EH (cell line): Measurements from ENCODE around the gene SGF29.
"Not testable (repeated sequence)": the region's sequence is repeated elsewhere in the genome, so short reads cannot be mapped to it uniquely, and the experiment has no call there.

Source experiments
- DNase-seq: peaks from one replicate; pipeline ENCODE4 v3.0.0-alpha.2; 2015; ENCODE audit warnings: low read depth

Gene SGF29

DNA sequence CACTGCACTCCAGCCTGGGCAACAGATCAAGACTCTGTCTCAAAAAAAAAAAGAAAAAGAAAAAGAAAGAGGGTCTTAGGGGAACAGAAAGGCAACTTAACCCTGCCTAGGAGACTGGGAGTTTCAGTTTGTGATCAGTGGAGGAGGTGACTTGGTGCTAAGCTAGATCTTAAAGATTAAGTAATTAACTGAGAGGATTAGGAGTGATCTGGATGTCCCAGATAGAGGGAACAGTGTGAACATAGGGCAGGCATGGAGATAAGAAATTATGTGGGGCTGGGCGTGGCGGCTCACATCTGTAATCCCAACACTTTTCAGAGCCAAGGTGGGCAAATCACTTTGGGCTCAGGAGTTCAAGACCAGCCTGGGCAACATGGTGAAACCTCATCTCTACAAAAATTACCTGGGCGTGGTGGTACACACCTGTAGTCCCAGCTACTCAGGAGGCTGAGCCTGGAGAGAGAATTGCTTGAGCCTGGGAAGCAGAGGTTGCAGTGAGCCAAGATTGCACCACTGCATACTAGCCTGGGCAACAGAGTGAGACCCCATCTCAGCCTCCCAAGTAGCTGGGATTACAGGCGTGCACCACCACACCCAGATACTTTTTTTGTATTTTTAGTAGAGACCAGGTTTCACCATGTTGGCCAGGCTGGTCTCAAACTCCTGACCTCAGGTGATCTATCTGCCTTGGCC lies 12.7 kb downstream of the SGF29 start:
- not testable (repeated sequence) for DNase-seq

DNA sequence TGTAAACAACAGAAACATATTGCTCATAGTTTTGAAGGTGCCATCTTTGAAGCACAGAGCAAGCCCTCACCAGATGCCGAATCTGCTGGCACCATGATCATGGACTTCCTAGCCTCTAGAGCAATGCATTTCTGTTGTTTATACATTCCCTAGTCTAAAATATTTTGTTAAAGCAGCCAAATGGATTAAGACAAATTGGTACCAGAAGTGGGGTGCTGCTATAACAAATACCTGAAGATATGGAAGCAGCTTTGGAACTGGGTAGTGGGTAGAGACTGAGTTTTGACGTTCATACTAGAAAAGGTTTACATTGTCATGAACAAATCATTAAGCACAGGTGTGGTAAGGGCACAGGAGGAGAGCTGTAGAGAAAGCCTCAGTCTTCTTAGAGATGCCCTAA lies 13.6 kb downstream of the SGF29 start:
- no peak for DNase-seq

DNA sequence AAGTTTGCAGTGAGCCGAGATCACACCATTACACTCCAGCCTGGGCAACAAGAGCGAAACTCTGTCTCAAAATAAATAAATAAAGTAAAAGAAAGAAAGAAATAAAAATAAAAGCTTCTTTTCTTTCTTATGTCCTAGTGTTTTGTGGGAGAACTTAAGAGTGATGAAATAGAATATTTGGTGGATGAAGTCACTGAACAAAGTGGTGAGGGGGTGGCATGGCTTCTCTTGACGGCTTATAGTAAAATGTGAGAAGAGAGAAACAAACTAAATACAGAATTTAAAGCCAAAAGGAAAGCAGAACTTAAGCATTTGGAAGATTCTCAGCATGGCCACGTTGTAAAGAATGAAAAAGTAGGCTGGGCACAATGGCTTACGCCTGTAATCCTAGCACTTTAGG lies 15.3 kb downstream of the SGF29 start:
- DNase-seq, result peak; percentile 62

DNA sequence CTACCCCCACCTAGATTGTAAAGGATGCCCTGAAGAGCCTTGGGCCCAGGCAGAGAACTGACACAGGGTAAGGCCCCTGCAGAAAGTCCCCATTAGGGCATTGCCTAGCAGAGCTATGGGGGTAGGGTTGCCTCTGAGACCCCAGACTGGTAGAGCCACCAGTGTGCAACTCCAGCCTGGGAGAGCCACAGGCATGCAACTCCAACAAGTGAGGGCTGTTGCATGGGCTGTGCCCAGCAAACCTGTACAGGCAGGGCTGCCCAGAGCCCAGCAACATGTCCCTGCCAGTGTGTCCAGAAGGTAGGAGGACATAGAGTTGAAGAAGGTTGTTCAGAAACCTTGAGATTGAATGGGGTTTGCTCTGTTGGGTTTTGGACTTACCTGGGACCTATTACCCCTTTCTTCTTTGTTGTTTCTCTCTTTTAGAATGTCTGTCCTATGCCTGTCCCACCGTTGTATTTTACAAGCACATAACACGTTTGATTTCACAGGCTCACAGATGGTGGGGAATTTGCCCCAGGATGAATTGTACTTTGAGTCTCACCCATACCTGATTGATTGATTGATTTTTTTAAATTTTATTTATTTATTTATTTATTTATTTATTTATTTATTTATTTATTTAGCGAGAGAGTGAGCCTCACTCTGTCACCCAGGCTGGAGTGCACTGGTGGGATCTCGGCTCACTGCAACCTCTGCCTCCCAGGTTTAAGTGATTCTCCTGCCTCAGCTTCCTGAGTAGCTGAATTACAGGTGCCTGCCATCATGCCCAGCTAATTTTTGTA lies 16.4 kb downstream of the SGF29 start:
- no peak for DNase-seq

DNA sequence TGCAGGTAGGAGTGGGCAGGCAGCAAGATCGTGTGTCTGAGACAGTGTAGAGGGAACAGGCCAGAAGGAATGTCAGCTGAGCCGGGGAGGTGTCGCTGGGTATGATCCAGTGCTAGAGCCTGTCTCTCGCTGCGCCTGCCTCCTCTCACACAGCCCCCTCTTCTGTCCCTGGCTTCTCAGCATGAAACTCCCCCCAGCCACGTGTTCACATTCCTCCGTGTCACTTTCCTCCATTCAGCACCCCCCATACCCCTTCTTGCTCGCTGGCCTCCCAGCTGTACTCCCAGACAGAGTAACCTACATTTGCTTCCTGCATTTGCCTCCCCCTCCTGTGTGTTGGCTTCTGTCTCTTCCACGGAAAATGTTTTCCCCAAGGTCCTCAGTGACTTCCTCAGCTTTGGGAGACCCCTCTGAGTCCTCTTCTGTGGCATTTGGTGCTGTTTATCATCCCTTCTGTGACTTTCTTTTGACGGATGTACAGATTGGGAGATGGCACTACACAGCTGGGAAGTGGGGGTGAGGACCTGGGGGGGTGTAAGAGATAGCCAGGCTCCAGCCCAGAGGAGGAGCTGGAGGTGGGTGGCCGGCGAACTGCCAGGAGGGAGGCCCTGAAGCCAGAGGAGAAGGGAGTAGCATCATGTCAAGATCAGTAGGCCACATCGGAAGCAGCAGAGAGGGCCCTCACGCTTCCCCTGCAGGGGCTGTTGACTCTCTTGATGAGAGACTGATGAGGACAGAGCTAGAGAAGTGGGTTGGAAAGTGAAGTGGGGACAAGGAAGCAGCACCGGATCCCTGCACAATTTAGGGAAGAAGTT lies 19.2 kb downstream of the SGF29 start:
- peak; percentile 13 for DNase-seq

DNA sequence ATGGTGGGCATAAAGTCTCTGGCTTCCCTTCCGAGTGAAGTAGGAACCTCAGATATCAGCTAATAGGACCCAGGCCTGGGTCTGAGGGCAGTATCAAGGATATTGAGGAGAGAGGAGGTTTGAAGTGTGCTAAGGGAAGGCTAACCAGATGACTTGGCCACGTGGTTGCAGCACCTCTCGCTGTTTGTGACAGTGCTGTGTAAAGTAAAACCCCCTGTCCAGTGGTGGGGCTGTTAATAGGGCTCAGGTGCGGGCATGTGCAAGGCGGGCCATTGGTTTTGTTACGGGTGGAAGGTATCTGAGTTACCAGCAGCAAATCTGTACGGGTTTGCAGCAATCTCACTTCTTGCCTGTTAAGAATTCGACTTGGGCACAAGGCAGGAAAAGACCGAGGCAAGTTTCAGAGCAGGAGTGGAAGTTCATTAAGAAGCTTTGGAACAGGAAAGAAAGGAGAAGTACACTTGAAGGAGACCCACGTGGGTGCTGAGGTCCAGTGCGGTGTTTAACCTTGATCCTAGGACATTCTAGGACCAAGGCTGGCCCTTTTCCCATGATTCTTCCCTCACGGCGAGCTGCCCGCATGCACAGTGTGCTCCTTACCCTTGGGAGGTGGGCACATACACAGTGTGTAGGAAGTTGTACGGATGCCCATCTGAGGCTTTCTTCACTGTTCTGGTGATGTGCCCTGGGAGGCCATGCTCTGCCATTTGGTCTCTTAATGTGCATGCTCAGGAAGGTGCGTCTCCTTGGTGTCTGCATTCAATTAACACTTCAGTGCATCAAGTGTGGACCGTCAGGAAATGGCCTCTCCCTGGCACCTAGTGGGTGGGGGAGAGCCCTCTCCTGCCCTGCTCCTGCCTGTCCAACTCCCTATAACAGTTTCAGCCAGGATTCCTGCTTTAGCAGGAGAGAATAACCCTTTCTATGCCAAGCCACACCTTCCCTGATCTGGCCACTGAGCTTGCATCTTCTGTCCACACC lies 20.3 kb downstream of the SGF29 start:
- no peak for DNase-seq

DNA sequence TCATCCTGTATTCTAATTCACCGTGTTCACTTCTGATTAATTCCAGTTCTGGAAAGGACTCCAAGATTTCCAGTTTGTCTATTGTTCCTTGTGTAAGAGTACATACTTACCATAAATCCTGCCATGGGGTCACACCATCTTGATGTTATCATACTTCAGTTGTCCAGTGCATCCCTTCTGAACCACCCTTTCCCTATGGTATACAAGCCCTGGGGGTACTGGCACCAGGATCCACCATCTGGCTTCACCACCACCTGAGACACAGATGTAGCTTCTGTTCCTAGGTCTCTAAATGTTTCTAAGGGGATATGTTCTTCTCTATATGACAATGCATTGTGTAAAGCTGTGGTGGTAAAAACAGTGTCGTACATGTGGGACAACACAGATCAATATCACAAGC lies 21.2 kb downstream of the SGF29 start:
- DNase-seq, result no peak

DNA sequence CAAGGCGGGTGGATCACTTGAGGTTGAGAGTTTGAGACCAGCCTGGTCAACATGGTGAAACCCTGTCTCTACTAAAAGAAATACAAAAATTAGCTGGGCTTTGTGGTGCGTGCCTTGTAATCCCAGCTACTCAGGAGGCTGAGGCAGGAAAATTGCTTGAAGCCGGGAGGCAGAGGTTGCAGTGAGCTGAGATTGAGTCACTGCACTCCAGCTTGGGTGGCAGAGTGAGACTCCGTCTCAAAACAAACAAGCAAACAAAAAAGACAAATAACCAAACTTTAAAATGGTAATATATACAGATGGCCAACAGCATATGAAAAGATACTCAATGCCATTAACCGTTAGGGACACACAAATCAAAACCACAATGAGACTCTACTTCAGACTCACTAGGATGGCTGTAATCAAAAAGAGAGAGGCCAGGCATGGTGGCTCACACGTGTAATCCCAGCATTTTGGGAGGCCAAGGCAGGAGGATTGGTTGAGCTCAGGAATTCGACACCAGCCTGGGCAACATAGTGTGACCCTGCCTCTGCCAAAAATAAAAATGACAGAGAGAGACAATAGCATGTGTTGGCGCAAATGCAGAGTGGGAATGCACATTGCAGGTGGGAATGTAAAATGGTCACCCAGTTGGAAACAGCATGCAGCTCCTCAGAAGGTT lies 21.9 kb downstream of the SGF29 start:
- DNase-seq, result no peak

DNA sequence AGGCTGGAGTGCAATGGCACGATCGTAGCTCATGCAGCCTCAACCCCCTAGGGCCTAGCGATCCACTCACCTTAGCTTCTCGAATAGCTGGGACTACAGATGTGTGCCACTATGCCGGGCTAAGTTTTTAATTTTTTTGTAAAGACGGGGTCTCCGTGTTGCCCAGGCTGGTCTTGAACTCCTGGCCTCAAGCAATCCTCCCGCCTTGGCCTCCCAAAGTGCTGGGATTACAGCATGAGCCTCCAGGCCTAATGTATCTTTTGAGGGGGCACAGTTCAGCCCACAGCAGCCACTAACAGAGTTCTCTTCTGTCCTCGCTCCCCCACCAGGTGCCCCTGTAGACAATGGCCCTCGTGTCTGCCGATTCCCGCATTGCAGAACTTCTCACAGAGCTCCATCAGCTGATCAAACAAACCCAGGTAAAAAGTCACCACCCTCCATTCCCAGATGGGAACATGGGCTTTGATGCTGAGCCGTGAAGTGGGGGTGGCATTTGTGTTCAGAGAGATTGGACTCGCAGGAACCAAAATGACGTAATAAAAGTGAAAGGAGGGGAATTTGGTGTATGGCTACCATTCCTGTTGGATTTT lies 27.1 kb downstream of the SGF29 start:
- DNase-seq, result no peak

DNA sequence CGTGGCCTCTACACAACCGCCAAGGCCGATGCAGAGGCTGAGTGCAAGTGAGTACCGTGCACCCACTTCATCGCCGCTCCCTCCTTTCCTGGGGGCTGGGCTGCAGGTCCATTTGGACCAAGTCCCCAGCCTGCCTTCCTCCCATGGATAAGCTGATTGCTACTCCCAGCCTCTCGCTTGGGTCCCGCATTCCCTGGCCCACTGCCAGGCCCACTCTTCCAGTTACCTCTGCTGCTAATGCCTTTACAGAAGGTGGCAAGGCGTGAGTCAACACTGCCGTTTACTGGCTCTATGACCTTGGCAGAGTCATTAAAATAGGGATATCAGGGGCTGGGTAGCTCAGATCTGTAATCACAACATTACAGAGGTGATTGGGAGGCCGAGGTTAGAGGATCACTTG lies 32.0 kb downstream of the SGF29 start:
- DNase-seq, result no peak

DNA sequence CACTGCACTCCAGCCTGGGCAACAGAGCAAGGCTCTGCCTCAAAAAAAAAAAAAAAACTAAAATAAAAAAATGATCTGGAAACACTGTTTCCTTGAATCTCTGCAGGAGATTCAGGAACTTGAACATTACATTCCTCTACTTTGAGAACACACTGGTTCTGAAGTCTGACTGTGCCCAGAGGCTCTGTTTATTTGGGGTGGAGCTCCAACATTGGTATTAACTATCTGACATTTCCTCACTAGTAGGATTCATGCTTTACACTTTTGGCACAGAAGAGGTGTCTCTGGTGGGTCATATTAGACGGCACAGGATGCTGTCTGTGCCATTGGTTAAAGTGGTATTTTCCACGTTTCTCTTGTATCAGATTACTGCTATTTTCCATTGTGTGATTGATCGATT lies 32.7 kb downstream of the SGF29 start:
- DNase-seq, result peak; percentile 45

DNA sequence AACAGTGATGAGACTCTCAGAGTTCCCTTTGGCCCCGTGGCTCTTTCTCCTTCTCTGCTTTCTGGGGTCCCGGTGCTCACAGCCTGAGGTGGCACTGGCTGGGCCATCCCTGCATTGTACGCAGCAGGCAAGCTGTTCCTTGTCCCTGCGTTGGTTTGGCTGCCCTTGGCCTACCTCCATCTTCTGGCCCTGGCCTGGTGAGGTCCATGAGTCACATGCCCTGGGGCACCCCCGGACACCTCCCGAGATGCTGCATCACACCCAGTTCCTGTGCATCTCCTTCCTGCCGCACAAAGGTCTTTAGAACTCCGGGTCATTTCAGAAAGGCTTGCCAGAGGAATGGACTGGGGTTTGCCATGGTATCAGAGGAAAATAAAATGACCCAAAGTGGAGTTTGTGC lies 33.7 kb downstream of the SGF29 start:
- peak; percentile 76 for DNase-seq

DNA sequence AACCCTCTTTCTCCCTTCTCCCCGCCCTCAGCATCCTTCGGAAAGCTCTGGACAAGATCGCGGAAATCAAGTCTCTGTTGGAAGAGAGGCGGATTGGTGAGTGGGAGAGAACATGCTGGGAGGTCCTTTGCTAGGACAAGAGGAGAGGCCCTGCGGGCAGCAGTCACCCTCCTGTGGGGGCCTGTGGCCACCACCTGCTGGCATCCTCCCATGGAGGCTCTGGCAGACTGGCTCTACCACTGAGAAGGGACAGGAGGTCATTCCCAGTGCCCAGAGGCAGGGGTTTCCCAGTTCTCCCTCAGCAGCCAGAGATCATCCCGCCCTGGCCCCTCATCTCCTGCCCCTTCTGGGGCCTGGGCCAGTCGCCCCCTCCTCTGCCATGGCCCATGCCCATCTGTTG lies 35.3 kb downstream of the SGF29 start:
- no peak for DNase-seq

DNA sequence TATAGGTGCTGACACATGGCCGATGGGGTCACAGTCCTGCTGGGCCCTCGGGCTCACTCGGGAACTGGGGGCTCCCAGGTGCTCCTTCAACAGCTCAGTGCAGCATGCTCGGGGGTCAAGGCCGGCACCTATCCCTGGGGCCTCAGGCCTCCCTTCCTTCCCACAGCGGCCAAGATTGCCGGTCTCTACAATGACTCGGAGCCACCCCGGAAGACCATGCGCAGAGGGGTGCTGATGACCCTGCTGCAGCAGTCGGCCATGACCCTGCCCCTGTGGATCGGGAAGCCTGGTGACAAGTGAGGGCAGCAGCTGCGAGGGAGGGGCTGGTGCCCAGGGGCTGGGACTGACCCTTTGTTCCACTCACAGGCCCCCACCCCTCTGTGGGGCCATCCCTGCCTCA lies 36.2 kb downstream of the SGF29 start:
- DNase-seq, result no peak

DNA sequence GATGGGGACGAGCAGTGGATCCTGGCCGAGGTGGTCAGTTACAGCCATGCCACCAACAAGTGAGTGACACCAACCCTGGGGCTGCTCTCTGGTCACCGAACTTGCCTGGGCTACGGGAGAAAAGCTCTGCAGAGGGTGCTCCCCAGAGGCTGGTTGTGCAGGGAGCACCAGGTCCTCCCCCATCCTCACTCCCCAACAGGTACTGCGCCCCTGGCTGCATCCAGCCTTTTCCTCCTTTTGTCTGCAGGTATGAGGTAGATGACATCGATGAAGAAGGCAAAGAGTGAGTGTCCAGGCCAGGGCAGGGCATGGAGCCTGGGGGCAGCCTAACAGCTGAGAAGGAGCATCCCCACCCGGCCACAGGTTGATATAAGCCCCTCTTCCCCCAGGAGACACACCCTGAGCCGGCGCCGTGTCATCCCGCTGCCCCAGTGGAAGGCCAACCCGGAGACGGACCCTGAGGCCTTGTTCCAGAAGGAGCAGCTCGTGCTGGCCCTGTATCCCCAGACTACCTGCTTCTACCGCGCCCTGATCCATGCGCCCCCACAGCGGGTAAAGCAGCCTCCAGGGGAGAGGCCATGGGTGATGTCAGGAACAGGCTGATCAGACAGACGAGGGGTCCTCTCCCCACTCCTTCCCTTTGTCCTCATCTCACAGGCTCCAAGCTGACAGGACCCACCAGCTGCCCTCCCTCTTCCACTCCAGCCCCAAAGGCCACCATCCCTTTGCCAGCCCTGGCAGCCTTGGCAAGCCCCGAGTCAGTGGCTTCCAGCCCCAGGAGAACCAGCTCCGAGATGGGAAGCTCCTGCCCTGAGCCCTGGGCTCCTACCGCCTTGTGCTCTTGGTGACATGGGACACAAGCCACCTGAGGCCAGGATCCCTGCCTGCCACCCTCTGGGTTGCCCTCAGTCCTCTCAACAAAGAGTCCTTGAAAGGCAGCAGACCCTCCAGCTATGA lies 36.9 kb downstream of the SGF29 start:
- no peak for DNase-seq

DNA sequence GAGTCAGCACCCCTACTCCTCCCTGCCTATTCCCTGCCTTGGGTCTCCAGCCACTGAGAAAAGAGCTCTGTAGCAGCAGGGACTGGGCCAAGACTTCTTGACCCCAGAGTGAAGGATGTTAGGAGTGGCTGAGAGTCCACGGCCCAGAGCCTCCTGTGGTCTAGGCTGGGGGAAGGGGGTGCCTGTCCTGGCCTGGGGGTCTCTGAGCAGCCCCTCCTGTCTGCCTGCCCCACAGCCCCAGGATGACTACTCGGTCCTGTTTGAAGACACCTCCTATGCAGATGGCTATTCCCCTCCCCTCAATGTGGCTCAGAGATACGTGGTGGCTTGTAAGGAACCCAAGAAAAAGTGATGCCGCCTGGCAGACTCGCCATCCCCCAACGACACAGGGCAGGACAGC lies 37.6 kb downstream of the SGF29 start:
- DNase-seq, result no peak

DNA sequence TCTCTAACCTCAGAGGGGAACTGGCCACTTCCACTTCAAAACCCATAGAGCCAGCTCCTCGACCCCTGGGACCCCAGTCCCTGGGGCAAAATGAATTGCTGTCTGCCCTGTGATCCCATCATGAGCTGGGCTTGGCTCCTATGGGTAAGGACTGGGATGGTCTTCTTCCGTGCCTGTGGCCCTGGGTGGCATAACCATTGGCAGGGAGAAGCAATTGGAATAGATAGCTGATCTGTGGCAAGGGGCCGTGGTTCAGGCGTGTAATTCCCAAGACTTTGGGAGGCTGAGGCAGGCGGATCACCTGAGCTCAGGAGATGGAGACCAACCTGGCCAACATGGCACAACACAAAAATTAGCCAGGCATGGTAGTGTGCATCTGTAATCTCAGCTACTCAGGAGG lies 38.8 kb downstream of the SGF29 start:
- no peak for DNase-seq

DNA sequence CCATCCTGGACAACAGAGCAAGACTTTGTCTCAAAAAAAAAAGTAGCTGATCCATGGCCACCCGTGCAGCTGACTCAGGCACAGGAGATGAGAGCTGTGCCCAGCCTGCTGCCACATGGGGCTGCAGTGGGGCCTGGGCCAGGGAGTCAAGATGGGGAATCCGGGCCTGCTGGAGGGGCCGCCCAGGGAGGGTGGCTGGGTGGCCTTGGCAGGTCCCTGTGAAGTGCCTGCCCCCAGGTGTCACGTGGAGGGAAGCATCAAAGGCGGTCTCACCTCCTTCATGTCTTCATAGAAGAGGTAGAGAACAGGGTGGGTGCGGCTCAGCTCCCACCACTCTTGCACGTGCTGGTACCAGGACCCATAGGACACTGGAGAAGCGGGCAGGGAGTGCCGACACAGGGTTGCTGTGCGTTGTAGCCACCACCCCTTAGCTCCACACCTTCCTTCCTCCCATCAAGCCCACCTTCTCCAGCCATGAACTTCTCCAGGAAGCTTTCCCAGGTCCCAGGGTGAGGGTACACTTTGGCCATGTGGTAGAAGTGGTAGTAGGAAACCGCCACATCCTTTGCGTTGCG lies 39.3 kb downstream of the SGF29 start:
- no peak for DNase-seq

DNA sequence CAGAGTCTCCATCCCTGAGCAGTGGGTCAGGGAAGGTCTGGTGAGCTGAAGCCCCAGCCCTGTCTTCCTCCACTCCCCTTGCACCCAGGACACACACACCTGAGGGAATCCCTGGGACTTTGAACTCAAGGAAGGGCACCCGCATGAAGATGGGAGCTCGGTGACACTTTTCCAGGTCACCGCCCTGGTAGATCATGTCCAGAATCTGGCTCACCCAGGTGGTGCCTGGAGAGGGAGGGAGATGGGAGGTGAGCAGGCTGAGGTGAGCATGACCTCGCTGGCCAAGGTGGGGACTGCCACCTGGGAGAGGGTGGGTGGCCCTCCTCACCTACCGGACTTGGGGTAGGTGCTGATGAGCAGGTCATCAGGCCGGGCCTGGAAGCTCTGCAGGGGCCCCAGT lies 41.7 kb downstream of the SGF29 start:
- DNase-seq, result not testable (repeated sequence)
